ENCODE data around the gene EEF2. TPM values are rescaled to one million over a fixed set of nuclear protein-coding genes. Genes with fewer than 3 reads are reported as not detected.
A peak's percentile ranks its signal among the peaks of the same experiment; 100 is the strongest.
"Not testable (repeated sequence)": the region's sequence is repeated elsewhere in the genome, so short reads cannot be mapped to it uniquely, and the experiment has no call there.

Gene EEF2
- total and polyA plus RNA-seq, 5 donors, result 1,037 to 2,630 (median 2,120) TPM

- not testable (repeated sequence) for H3K4me1 ChIP-seq (ENCODE audit: control insufficient read depth, insufficient read depth, low read length); ATAC-seq; DNase-seq; H3K27me3 ChIP-seq (ENCODE audit: control insufficient read depth, insufficient read depth); H3K27ac ChIP-seq (ENCODE audit: low read length); H3K4me3 ChIP-seq (ENCODE audit: low read length); H3K9me3 ChIP-seq (ENCODE audit: control insufficient read depth, low read length)
- intact Hi-C loops (cut with DNase I), result loop anchor here in 1 of 4 donors (10.0 kb wide), 1 partner anchor 184 kb away; the partner anchor contains the start of genes ANKRD24 and SIRT6
- 92% methylated on average over 5 of the region's 5 CpGs for WGBS
Measured at GRCh38 chr19:4000798-4001197, 15.5 kb upstream of the EEF2 start.

DNA sequence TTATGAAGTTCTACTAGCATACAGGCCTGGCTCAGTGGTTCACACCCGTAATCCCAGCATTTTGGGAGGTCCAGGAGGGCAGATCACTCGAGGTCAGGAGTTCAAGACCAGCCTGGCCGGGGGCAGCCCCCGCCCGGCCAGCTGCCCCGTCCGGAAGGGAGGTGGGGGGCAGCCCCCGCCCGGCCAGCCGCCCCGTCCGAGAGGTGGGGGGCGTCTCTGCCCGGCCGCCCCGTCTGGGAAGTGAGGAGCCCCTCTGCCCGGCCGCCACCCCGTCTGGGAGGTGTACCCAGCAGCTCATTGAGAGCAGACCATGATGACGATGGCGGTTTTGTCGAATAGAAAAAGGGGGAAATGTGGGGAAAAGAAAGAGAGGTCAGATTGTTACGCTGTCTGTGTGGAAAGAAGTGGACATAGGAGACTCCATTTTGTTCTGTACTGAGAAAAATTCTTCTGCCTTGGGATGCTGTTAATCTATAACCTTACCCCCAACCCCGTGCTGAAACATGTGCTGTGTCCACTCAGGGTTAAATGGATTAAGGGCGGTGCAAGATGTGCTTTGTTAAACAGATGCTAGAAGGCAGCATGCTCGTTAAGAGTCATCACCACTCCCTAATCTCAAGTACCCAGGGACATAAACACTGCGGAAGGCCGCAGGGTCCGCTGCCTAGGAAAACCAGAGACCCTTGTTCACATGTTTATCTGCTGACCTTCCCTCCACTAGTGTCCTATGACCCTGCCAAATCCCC lies 13.6 kb upstream of the EEF2 start:
- ATAC-seq; H3K9me3 ChIP-seq (ENCODE audit: control insufficient read depth, low read length); H3K4me3 ChIP-seq (ENCODE audit: low read length); intact Hi-C loops (cut with DNase I); H3K4me1 ChIP-seq (ENCODE audit: control insufficient read depth, insufficient read depth, low read length); H3K27me3 ChIP-seq (ENCODE audit: control insufficient read depth, insufficient read depth); H3K27ac ChIP-seq (ENCODE audit: low read length): not testable (repeated sequence)
- DNase-seq, result peak in 2 of 3 donors; percentile 6 to 45
- 85% methylated on average over 29 of the region's 29 CpGs for WGBS

DNA sequence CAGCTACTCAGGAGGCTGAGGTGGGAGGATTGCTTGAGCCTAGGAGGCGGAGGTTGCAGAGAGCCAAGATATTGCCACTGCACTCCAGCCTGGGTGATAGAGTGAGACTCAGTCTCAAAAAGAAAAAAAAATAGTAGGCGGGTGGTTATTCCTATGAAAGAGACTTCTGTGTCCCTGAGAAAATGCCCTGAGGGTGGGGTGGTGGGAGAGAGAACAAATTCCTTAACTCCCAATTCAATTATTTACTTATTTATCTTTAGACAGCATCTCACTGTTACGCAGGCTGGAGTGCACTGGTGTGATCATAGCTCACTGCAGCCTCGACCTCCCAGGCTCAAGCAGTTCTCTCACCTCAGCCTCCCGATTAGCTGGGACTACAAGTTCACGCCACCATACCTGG lies 10.3 kb upstream of the EEF2 start:
- Histone ChIP-seq H3K27ac (ENCODE audit: low read length) (no peak overlapping the region), H3K27me3 (ENCODE audit: control insufficient read depth, insufficient read depth) (no peaks in the 10 kb centered on the region), H3K4me3 (ENCODE audit: low read length) (no peak overlapping the region), H3K9me3 (ENCODE audit: control insufficient read depth, low read length) (no peaks in the 10 kb centered on the region), H3K4me1 (ENCODE audit: control insufficient read depth, insufficient read depth, low read length) (no peaks in the 10 kb centered on the region)
- DNase-seq, result no peak
- intact Hi-C loops (cut with DNase I), result no loop called here
- WGBS, result 81% methylated on average over 6 of the region's 6 CpGs
- no peak for ATAC-seq

- 71% methylated on average over 3 of the region's 3 CpGs for WGBS
- Histone ChIP-seq H3K27ac (ENCODE audit: low read length) (no peak overlapping the region), H3K4me1 (ENCODE audit: control insufficient read depth, insufficient read depth, low read length) (no peaks in the 10 kb centered on the region), H3K9me3 (ENCODE audit: control insufficient read depth, low read length) (no peaks in the 10 kb centered on the region), H3K4me3 (ENCODE audit: low read length) (no peak overlapping the region), H3K27me3 (ENCODE audit: control insufficient read depth, insufficient read depth) (no peaks in the 10 kb centered on the region)
- ATAC-seq (no peak), DNase-seq (no peak)
- intact Hi-C loops (cut with DNase I), result no loop called here
Measured at GRCh38 chr19:3990815-3991117, 5.5 kb upstream of the EEF2 start.

DNA sequence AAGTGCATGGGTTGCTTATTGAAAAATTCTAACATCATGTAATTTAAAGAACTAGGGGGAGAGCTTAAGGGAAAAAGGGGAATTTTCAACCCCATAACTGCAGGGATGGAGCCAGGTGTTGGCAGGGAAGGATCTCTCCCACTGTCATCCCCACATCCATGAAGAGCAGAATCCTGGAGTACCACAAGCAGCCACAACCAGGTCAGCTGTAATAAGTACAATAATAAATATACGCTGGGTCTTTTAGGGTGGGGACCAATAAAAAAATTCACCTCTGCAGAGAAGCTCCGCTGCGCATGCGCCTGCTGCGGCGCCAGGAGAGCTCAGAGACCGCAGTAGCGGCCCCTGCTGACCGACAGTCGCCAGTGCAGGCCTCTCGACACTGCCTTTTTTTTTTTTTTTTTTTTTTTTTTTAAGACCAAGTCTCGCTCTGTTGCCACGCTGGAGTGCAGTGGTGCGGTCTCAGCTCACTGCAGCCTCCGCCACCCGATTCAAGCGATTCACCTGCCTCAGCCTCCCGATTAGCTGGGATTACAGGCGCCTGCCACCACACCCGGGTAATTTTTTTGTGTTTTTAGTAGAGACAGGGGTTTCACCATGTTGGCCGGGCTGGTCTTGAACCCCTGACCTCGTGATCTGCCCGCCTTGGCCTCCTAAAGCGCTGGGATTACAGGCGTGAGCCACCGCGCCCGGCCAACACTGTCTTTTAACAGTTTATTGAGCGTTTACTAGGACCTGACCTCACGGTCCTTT lies 2.5 kb upstream of the EEF2 start:
- Histone ChIP-seq H3K27me3 (ENCODE audit: control insufficient read depth, insufficient read depth) (no peaks in the 10 kb centered on the region), H3K4me1 (ENCODE audit: control insufficient read depth, insufficient read depth, low read length) (no peaks in the 10 kb centered on the region), H3K9me3 (ENCODE audit: control insufficient read depth, low read length) (no peaks in the 10 kb centered on the region), H3K4me3 (ENCODE audit: low read length) (no peak overlapping the region), H3K27ac (ENCODE audit: low read length) (no peak overlapping the region)
- ATAC-seq (peak; percentile 2 to 5), DNase-seq (peak; percentile 91 to 97 (median 96))
- intact Hi-C loops (cut with DNase I), result loop anchor here in 2 of 4 donors (5.0 to 10.0 kb wide), 3 partner anchors 137 to 215 kb away; partner anchors contain the start of genes ANKRD24 (in 1 of the 2), MAP2K2 (in 1 of the 2) and SIRT6 (in 1 of the 2)
- WGBS, result 11% methylated on average over 30 of the region's 30 CpGs

DNA sequence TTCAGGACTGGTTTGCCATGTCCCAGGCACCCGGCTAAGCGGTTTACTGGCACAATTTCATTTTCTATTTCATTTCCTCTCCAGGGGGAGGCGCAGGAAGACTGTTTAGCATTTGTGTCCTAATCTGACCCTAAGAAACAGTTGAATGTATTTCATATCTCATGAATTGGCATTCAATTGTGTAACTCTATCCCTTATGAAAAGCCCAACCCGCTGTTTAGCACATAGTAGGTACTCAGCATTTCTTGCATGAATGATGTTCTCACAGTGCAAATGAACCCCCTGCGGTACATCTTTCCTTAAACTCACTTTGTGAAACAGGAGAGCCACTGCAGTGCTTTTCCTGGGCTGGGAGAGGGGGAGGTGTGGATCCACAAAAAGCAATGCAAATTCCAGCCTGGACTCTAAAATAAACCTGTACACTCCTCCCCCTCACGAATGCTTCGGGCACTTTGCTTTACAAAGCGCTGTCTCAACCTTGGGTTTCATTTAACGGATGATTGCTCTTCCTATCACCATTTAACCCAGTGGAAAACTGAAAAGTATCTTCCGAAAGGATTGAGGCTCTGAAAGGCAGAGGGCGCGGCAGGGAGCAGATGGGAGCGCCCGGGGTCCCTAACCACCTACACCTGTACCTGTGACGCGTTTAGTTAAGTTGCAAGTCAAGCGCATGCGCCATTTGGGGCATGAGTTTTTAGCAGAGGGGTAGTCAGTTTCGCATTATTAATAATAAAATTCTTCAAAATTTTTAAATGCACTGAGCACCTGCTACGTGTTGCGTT lies 1.2 kb upstream of the EEF2 start:
- Histone ChIP-seq H3K4me3 (ENCODE audit: low read length) (peak overlapping the region; percentile 38), H3K9me3 (ENCODE audit: control insufficient read depth, low read length) (no peaks in the 10 kb centered on the region), H3K27ac (ENCODE audit: low read length) (peak overlapping the region; percentile 65), H3K27me3 (ENCODE audit: control insufficient read depth, insufficient read depth) (no peaks in the 10 kb centered on the region), H3K4me1 (ENCODE audit: control insufficient read depth, insufficient read depth, low read length) (no peaks in the 10 kb centered on the region)
- DNase-seq (peak in 1 of 3 donors; percentile 28), ATAC-seq (peak; percentile 38 to 48)
- intact Hi-C loops (cut with DNase I), result loop anchor here in 2 of 4 donors (5.0 to 10.0 kb wide), 3 partner anchors 138 to 216 kb away; partner anchors contain the start of genes ANKRD24 (in 1 of the 2), MAP2K2 (in 1 of the 2) and SIRT6 (in 1 of the 2)
- 3% methylated on average over 21 of the region's 21 CpGs for WGBS

DNA sequence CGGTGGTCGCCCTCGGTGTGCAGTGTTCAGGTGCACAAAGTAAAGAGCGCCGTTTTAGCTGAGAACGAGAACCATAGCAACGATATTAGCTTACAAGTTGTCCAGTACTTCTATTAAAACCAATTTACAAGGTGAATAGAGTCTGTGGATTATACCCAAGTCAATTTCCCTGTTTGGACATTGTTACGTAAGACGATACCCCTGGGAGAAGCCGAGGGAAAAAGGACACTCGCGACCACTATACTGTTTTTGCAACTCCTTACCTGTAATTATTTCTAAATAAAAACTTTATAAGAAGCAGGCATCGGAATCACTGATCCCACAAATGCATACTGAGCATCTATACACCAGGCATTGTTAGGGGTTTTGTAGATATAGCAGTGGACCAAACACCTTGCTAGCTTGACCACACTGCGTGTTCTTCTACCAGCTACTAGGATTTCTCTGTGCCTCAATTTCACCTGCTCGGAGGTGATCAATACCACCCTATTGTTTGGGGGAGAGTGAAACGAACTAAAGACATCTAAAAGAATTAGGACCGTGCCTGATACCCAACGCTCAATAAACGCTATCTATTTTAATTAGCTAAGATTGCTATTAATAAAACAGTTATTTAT lies 488 bp upstream of the EEF2 start:
- peak overlapping the region; percentile 38 for H3K4me3 ChIP-seq (ENCODE audit: low read length)
- no peaks in the 10 kb centered on the region for H3K27me3 ChIP-seq (ENCODE audit: control insufficient read depth, insufficient read depth)
- no peak for ATAC-seq
- 4% methylated on average over 19 of the region's 19 CpGs for WGBS
- H3K27ac ChIP-seq (ENCODE audit: low read length), result peak overlapping the region; percentile 80
- no peaks in the 10 kb centered on the region for H3K9me3 ChIP-seq (ENCODE audit: control insufficient read depth, low read length)
- intact Hi-C loops (cut with DNase I), result loop anchor here in 2 of 4 donors (5.0 to 10.0 kb wide), 3 partner anchors 139 to 217 kb away; partner anchors contain the start of genes ANKRD24 (in 1 of the 2), MAP2K2 (in 1 of the 2) and SIRT6 (in 1 of the 2)
- no peaks in the 10 kb centered on the region for H3K4me1 ChIP-seq (ENCODE audit: control insufficient read depth, insufficient read depth, low read length)
- no peak for DNase-seq

DNA sequence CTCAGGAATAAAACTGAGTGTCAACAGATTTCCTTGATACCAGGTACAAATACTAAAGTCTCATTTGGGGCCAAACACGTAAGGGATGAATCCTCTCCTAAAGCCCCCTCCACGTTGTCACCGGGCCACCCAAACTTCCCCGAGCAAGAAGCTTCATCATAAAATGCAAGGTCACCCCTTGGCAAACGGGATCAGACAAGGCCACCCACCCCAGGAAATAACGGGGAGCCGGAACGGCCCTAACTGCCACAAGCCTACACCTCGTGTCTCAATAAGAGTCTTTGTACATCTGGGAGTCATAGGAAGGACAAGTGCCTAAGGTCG lies 717 bp downstream of the EEF2 start:
- Histone ChIP-seq H3K4me1 (ENCODE audit: control insufficient read depth, insufficient read depth, low read length) (no peaks in the 10 kb centered on the region), H3K4me3 (ENCODE audit: low read length) (peak overlapping the region; percentile 77), H3K27me3 (ENCODE audit: control insufficient read depth, insufficient read depth) (no peaks in the 10 kb centered on the region), H3K27ac (ENCODE audit: low read length) (peak overlapping the region; percentile 86), H3K9me3 (ENCODE audit: control insufficient read depth, low read length) (no peaks in the 10 kb centered on the region)
- DNase-seq (no peak), ATAC-seq (peak in 1 of 2 donors; percentile 4)
- intact Hi-C loops (cut with DNase I), result loop anchor here in 2 of 4 donors (10.0 kb wide), 2 partner anchors 140 to 200 kb away; partner anchors contain the start of genes ANKRD24 (in 1 of the 2), MAP2K2 (in 1 of the 2) and SIRT6 (in 1 of the 2)
- WGBS, result 0% methylated on average over 10 of the region's 10 CpGs

DNA sequence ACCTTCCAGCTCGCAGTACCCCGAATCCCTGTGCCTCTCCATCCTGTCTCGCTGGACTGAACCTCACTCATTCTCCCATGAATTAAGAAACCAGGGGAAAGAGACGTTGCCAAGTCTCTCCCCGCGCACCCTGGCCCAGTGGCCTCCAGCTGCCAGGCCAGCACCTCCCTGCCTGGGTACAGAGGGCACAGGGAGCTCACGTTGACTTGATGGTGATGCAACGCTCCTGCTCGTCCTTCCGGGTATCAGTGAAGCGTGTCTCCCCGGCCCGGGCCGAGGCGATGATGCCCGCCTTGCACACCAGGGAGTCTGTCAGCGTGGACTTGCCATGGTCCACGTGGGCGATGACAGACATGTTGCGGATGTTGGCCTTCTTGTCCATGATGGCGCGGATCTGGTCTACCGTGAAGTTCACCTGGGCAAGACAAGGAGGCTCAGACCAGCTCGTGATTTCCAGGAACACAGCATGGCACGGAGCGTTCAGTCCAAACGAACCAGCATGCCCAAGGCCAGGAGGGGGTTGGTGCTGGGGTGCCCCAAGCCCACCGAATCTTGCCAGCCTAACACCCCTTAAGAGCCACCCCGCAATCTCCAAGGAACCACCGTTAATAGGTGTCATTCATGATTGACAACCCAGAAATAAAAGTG lies 1.2 kb downstream of the EEF2 start:
- WGBS, result 16% methylated on average over 30 of the region's 30 CpGs
- DNase-seq (peak; percentile 46 to 75 (median 65)), ATAC-seq (peak in 1 of 2 donors; percentile 1)
- H3K9me3 ChIP-seq (ENCODE audit: control insufficient read depth, low read length), result no peaks in the 10 kb centered on the region
- peak overlapping the region; percentile 86 for H3K27ac ChIP-seq (ENCODE audit: low read length)
- H3K4me3 ChIP-seq (ENCODE audit: low read length), result peak overlapping the region; percentile 77
- H3K27me3 ChIP-seq (ENCODE audit: control insufficient read depth, insufficient read depth), result no peaks in the 10 kb centered on the region
- H3K4me1 ChIP-seq (ENCODE audit: control insufficient read depth, insufficient read depth, low read length), result no peaks in the 10 kb centered on the region
- intact Hi-C loops (cut with DNase I), result loop anchor here in 2 of 4 donors (10.0 kb wide), 2 partner anchors 141 to 201 kb away; partner anchors contain the start of genes ANKRD24 (in 1 of the 2), MAP2K2 (in 1 of the 2) and SIRT6 (in 1 of the 2)

- intact Hi-C loops (cut with DNase I), result loop anchor here in 2 of 4 donors (10.0 kb wide), 2 partner anchors 141 to 201 kb away; partner anchors contain the start of genes ANKRD24 (in 1 of the 2), MAP2K2 (in 1 of the 2) and SIRT6 (in 1 of the 2)
- no peaks in the 10 kb centered on the region for H3K9me3 ChIP-seq (ENCODE audit: control insufficient read depth, low read length)
- H3K4me1 ChIP-seq (ENCODE audit: control insufficient read depth, insufficient read depth, low read length), result no peaks in the 10 kb centered on the region
- peak overlapping the region; percentile 32 for H3K27ac ChIP-seq (ENCODE audit: low read length)
- no peak overlapping the region for H3K4me3 ChIP-seq (ENCODE audit: low read length)
- DNase-seq (no peak), ATAC-seq (no peak)
- 61% methylated on average over 7 of the region's 7 CpGs for WGBS
- H3K27me3 ChIP-seq (ENCODE audit: control insufficient read depth, insufficient read depth), result no peaks in the 10 kb centered on the region
Measured at GRCh38 chr19:3983542-3983914, 1.7 kb downstream of the EEF2 start.
